Gastroesophageal sphincter (tissue), 3 donors: Measurements from ENCODE around the gene DNAAF3.

ENCODE experiments used
- EP300 ChIP-seq: sonication (generic); formaldehyde crosslinking; IDR thresholded peaks from one replicate; pipeline ENCODE4 v1.6.1; 2017; ENCODE audit warnings: antibody characterized with exemption, mild to moderate bottlenecking
- POLR2A ChIP-seq, 2 donors: fragments of 450-650 bp; IDR thresholded peaks; one replicate each; pipeline ENCODE4 v1.6.1; 2017; ENCODE audit warnings: antibody characterized with exemption in 2 of 2, mild to moderate bottlenecking in 2 of 2, moderate library complexity in 1 of 2
- POLR2AphosphoS5 ChIP-seq: sonication (generic); formaldehyde crosslinking; IDR thresholded peaks from one replicate; pipeline ENCODE4 v1.6.1; 2017; ENCODE audit warnings: antibody characterized with exemption
- TF ChIP-seq, protein P1 (sequence below), 4 experiments: fragments of 200-600 bp in 2 of 4; fragments of 450-650 bp in 2 of 4; sonication (generic) in 1 of 4; IDR thresholded peaks; one replicate each; pipeline ENCODE4 v1.5.1; 2017 to 2019; ENCODE audit warnings: antibody characterized with exemption in 4 of 4, mild to moderate bottlenecking in 2 of 4, moderate library complexity in 2 of 4

GRCh38 chr19:55174425-55175116 lies 8.2 kb upstream of the DNAAF3 start:
- TF ChIP-seq POLR2AphosphoS5, result no peak
- TF ChIP-seq, protein P1, sequence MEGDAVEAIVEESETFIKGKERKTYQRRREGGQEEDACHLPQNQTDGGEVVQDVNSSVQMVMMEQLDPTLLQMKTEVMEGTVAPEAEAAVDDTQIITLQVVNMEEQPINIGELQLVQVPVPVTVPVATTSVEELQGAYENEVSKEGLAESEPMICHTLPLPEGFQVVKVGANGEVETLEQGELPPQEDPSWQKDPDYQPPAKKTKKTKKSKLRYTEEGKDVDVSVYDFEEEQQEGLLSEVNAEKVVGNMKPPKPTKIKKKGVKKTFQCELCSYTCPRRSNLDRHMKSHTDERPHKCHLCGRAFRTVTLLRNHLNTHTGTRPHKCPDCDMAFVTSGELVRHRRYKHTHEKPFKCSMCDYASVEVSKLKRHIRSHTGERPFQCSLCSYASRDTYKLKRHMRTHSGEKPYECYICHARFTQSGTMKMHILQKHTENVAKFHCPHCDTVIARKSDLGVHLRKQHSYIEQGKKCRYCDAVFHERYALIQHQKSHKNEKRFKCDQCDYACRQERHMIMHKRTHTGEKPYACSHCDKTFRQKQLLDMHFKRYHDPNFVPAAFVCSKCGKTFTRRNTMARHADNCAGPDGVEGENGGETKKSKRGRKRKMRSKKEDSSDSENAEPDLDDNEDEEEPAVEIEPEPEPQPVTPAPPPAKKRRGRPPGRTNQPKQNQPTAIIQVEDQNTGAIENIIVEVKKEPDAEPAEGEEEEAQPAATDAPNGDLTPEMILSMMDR (IDR thresholded peaks at IDR 0.05), result no peak
- TF ChIP-seq EP300, result no peak
- TF ChIP-seq POLR2A (IDR thresholded peaks at IDR 0.05), result no peak
